Hepatocyte (in vitro differentiated cells): Measurements from ENCODE around the gene MUC6. TPM values are rescaled to one million over a fixed set of nuclear protein-coding genes. Genes with fewer than 3 reads are reported as not detected.

ENCODE experiments used
- DNase-seq: peaks from one replicate; pipeline ENCODE4 v3.0.0-alpha.2; 2016; ENCODE audit warnings: low spot score
- H2AFZ ChIP-seq: fragments of 200-600 bp; sonication (generic); 2 replicates; pipeline ENCODE4 v1.6.0; 2016; ENCODE audit warnings: antibody characterized with exemption, mild to moderate bottlenecking
- H3K27ac ChIP-seq: fragments of 200-600 bp; sonication (generic); 2 replicates; pipeline ENCODE4 v1.5.1; 2016; ENCODE audit warnings: mild to moderate bottlenecking
- H3K27me3 ChIP-seq: fragments of 200-600 bp; sonication (generic); 2 replicates; pipeline ENCODE4 v1.6.1; 2016
- H3K36me3 ChIP-seq: fragments of 200-600 bp; sonication (generic); replicated peaks from 2 replicates; pipeline ENCODE4 v1.5.1; 2016; ENCODE audit warnings: low read depth; ENCODE audit not compliant: insufficient read depth
- H3K4me1 ChIP-seq: fragments of 200-600 bp; sonication (generic); 2 replicates; pipeline ENCODE4 v1.5.1; 2016; ENCODE audit warnings: mild to moderate bottlenecking, moderate library complexity; ENCODE audit not compliant: insufficient read depth
- H3K4me2 ChIP-seq: fragments of 200-600 bp; sonication (generic); 2 replicates; pipeline ENCODE4 v1.6.0; 2016
- H3K4me3 ChIP-seq: fragments of 200-600 bp; sonication (generic); 2 replicates; pipeline ENCODE4 v1.5.1; 2016; ENCODE audit warnings: mild to moderate bottlenecking
- H3K79me2 ChIP-seq: fragments of 200-600 bp; sonication (generic); 2 replicates; pipeline ENCODE4 v1.6.0; 2017; ENCODE audit warnings: mild to moderate bottlenecking
- H3K9me2 ChIP-seq: fragments of 200-600 bp; sonication (generic); replicated peaks from 2 replicates; pipeline ENCODE4 v1.6.0; 2017; ENCODE audit warnings: mild to moderate bottlenecking; ENCODE audit not compliant: insufficient read depth
- H3K9me3 ChIP-seq: fragments of 200-600 bp; sonication (generic); 2 replicates; pipeline ENCODE4 v1.5.1; 2016; ENCODE audit warnings: low read depth, mild to moderate bottlenecking
- H4K20me1 ChIP-seq: fragments of 200-600 bp; sonication (generic); 2 replicates; pipeline ENCODE4 v1.6.0; 2016; ENCODE audit warnings: mild to moderate bottlenecking; ENCODE audit not compliant: insufficient read depth, poor library complexity, severe bottlenecking
- EZH2 ChIP-seq: fragments of 200-600 bp; sonication (generic); IDR thresholded peaks from 2 replicates; pipeline ENCODE4 v1.6.1; 2016; ENCODE audit warnings: antibody characterized with exemption, mild to moderate bottlenecking, borderline replicate concordance
- EZH2phosphoT487 ChIP-seq: fragments of 200-600 bp; sonication (generic); IDR thresholded peaks from one replicate; pipeline ENCODE4 v1.6.1; 2018; ENCODE audit warnings: antibody characterized with exemption, mild to moderate bottlenecking, low read depth, moderate library complexity; ENCODE audit not compliant: unreplicated experiment, severe bottlenecking
- WGBS: methylation state at CpG from one replicate; pipeline ENCODE4 v1.1.6; 2016; ENCODE audit warnings: low lambda C conversion rate; ENCODE audit errors: missing lambda C conversion rate; 5-methylcytosine and 5-hydroxymethylcytosine counted together
- polyA plus RNA-seq: library from polyadenylated mRNA; unstranded; fragments of >200 nt; fragmentation: Nextera tagmentation; extraction: Ambion mirVana; gene quantifications from 2 replicates; pipeline ENCODE4 v1.2.1, GENCODE V29; 2016
- total RNA-seq: library from RNA; depleted of rRNA; stranded (reverse); fragments of >200 nt; gene quantifications from 2 replicates; pipeline ENCODE4 v1.2.3, GENCODE V29; 2014
- TF ChIP-seq, protein P1 (sequence below): fragments of 200-600 bp; sonication (generic); IDR thresholded peaks from 2 replicates; pipeline ENCODE4 v1.5.1; 2016; ENCODE audit warnings: antibody characterized with exemption, mild to moderate bottlenecking; ENCODE audit not compliant: poor library complexity

The MUC6 gene
- total and polyA plus RNA-seq, 2 experiments from 2014 or later, result not detected

DNA sequence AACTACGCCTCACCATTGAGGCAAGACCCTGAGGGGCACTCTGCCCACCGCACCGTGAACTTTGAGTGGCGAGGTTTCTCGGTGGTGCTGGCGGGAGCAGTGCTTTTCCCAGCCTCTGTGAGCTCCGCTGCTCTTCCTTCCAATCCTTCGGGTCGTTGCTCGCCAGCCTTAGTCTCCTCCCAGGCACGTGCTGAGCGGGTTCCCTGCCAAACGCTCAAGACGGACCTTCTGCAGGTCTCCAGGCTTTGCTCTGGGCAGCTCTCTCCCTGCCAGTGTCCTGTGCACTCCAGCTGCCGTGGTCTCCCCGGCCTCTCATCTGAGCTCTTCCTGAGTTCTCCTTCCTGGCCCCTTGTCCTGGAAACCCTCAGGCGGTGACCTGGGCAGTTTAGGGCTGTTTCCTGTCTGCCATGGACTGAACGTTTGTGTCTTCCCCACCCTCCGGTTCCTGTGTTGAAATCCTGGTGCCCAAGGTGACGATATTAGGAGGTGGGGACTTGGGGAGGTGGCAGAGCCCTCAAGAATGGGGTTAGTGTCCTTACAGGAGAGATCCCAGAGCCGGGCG lies 11.2 kb upstream of the MUC6 start:
- no peak overlapping the region for H3K4me2 ChIP-seq
- H3K79me2 ChIP-seq, result no peaks in the 10 kb centered on the region
- no peak overlapping the region for H3K27ac ChIP-seq
- no peaks in the 10 kb centered on the region for H3K9me2 ChIP-seq
- no peak overlapping the region for H2AFZ ChIP-seq
- no peaks in the 10 kb centered on the region for H3K9me3 ChIP-seq
- H3K36me3 ChIP-seq, result no peaks in the 10 kb centered on the region
- DNase-seq, result no peak
- H3K4me3 ChIP-seq, result no peak overlapping the region
- peaks cover 4% of the 10 kb centered on the region for H3K27me3 ChIP-seq
- no peak for TF ChIP-seq EZH2phosphoT487
- no peak for TF ChIP-seq EZH2
- TF ChIP-seq, protein P1, sequence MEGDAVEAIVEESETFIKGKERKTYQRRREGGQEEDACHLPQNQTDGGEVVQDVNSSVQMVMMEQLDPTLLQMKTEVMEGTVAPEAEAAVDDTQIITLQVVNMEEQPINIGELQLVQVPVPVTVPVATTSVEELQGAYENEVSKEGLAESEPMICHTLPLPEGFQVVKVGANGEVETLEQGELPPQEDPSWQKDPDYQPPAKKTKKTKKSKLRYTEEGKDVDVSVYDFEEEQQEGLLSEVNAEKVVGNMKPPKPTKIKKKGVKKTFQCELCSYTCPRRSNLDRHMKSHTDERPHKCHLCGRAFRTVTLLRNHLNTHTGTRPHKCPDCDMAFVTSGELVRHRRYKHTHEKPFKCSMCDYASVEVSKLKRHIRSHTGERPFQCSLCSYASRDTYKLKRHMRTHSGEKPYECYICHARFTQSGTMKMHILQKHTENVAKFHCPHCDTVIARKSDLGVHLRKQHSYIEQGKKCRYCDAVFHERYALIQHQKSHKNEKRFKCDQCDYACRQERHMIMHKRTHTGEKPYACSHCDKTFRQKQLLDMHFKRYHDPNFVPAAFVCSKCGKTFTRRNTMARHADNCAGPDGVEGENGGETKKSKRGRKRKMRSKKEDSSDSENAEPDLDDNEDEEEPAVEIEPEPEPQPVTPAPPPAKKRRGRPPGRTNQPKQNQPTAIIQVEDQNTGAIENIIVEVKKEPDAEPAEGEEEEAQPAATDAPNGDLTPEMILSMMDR, result no peak
- H3K4me1 ChIP-seq, result no peaks in the 10 kb centered on the region
- H4K20me1 ChIP-seq, result no peaks in the 10 kb centered on the region
- WGBS, result 85% methylated on average over 22 of the region's 22 CpGs

DNA sequence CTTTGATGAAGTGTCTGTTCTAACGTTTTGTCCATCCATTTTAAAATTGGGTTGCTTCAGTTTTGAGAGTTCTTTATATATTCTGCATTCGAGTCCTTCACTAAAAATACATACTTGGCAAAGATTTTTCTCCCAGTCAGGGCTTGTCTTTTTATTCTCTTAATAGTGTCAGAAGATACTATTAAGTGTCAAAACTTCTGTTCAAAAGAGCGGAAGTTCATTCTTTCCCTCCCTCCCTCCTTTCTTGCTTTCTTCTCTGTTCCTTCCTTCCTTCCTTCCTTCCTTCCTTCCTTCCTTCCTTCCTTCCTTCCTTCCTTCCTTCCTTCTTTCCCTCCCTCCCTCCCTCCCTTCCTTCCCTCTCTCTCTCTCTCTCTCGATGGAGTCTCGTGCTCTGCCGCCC lies 7.6 kb upstream of the MUC6 start:
- Histone ChIP-seq H3K27ac (no peak overlapping the region), H3K27me3 (peaks cover 4% of the 10 kb centered on the region), H3K36me3 (no peaks in the 10 kb centered on the region), H3K4me2 (no peak overlapping the region), H3K9me2 (no peaks in the 10 kb centered on the region), H3K79me2 (no peaks in the 10 kb centered on the region), H3K4me1 (peaks cover 4% of the 10 kb centered on the region), H2AFZ (no peak overlapping the region), H3K9me3 (no peaks in the 10 kb centered on the region), H4K20me1 (no peaks in the 10 kb centered on the region), H3K4me3 (no peak overlapping the region)
- TF ChIP-seq, protein P1, result no peak
- TF ChIP-seq EZH2, result no peak
- TF ChIP-seq EZH2phosphoT487, result no peak
- DNase-seq, result no peak
- WGBS, result 91% methylated on average over 6 of the region's 6 CpGs

- WGBS, result 93% methylated on average over 19 of the region's 20 CpGs
These were observed 7.1 kb upstream of the MUC6 start for GRCh38 chr11:1043563-1044096.

More at GRCh38 chr11:1043563-1044096, 7.1 kb upstream of the MUC6 start:
- H3K4me3 ChIP-seq, result no peak overlapping the region
- no peak overlapping the region for H3K27ac ChIP-seq
- DNase-seq, result no peak
- no peak overlapping the region for H2AFZ ChIP-seq
- H4K20me1 ChIP-seq, result no peaks in the 10 kb centered on the region
- H3K36me3 ChIP-seq, result no peaks in the 10 kb centered on the region
- H3K79me2 ChIP-seq, result no peaks in the 10 kb centered on the region
- peaks cover 4% of the 10 kb centered on the region for H3K27me3 ChIP-seq
- H3K9me3 ChIP-seq, result no peaks in the 10 kb centered on the region
- no peak overlapping the region for H3K4me2 ChIP-seq
- peaks cover 4% of the 10 kb centered on the region for H3K4me1 ChIP-seq
- TF ChIP-seq, protein P1, result no peak
- TF ChIP-seq EZH2 (no peak), EZH2phosphoT487 (no peak)
- no peaks in the 10 kb centered on the region for H3K9me2 ChIP-seq
